ELF-1 (cell line): ENCODE data around the gene SERPINA12.
"Not testable (repeated sequence)": the region's sequence is repeated elsewhere in the genome, so short reads cannot be mapped to it uniquely, and the experiment has no call there.

ENCODE experiments used
- DNase-seq: peaks from one replicate; pipeline ENCODE4 v3.0.0-alpha.2; 2016; ENCODE audit warnings: low read depth, low spot score

SERPINA12 gene

GRCh38 chr14:94538070-94538740 lies 28.9 kb upstream of the SERPINA12 start:
- DNase-seq, result no peak

GRCh38 chr14:94536836-94537235 lies 27.6 kb upstream of the SERPINA12 start:
- no peak for DNase-seq

GRCh38 chr14:94535506-94535905 lies 26.2 kb upstream of the SERPINA12 start:
- no peak for DNase-seq

DNA sequence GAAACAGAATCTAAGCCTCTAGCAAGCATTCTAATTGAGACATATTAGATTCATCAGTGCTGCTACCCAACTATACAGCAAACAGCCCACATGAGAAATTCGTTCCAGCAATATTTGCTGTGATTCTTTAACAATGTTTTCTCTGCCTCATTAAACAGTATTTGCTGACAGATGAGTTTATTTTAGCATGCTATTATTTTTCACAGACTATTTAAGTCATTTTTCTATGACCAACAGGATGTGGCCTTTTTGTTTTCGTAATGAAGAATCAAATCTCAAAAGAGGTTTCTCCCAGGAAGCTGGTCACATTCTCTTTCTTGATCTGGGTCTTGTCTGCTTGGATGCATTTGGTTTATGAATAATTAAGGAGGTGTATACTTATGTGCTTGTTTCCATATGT lies 23.2 kb upstream of the SERPINA12 start:
- no peak for DNase-seq

GRCh38 chr14:94531187-94531586 lies 21.9 kb upstream of the SERPINA12 start:
- no peak for DNase-seq

- DNase-seq, result no peak
These were observed 14.8 kb upstream of the SERPINA12 start for GRCh38 chr14:94524093-94524492.

DNA sequence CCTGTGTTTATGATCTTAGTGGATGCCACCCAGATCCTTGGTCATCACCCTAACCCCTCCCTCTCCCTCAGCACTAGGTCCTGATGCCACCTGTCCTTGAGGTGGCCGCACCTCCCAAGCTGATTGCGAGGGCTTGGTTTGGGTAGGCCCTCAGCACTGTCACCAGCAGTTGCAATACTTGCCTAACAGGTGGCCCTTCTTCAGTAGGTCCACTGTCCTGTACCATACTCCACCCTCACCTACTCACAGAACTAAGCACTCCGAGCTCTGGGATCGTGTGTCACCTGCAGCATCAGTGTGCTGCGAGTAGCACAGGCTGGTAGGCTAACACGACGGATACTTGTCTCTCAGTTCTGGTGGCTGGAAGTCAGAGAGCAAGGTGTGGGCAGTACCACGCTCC lies 14.0 kb upstream of the SERPINA12 start:
- DNase-seq, result no peak

DNA sequence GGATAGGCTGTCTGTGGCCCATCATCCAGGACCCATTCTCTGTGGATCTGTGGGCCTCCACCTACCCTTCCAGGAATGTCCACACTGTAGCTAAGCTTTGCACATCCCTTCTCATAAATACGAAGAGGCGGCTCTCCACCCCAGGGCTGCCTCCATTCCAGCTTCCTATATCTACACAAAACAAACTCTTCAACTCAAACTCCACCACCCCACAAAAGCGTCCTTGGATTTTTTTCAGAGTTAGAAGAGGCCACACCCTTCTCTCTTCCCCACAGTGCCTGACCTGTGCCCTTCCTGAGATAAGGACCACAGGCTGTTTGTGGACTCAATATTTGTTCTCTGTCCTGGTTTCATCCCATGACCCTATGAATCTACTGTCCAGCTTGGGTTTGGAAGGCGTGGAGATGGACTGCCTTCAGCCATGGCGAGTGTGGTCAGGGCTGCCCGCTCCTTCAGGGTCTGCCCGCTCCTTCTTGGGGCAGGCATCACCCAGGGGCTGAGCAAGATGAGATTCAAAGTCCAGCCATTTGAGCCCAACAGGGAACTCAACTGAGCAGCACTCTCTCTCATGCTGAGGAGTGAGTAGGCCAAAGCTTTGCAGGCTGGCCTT lies 13.0 kb upstream of the SERPINA12 start:
- DNase-seq, result no peak

DNA sequence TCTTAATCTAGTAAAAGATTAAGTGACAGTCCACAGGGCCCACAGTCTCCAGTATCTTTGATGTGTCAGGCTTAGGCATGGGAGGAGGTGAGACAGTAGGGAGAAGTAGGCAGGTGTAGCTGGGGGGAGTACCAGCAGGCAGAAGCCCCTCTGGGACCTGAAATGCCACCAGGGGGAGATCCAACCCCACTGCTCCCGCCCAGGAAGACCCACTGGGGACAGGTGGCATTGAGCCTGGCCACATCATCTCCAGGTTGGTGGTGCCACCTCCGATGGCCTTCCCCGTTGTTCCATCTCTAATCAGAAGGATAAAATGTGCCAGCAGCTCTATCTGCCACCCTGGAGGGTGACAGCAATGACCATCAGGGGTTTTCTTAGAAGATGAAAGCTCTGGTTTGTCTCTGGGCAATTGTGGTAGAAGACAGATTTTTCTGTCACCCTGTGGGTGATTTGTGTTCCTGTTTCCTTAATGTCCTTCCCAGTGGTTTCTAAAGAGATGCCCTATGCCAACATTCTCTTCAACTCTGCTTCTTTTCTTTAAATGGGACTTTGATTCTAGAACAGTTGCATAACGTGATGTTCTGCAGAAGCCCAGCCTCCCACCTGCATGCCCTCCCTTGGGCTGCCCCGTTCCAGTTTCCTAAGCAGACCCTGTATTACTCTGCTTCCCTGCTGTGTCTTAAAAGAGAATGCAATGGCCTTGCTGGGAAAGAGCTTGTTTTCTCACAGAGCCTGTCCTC lies 12.3 kb upstream of the SERPINA12 start:
- DNase-seq, result no peak

GRCh38 chr14:94517641-94518257 lies 8.5 kb upstream of the SERPINA12 start:
- DNase-seq, result no peak

DNA sequence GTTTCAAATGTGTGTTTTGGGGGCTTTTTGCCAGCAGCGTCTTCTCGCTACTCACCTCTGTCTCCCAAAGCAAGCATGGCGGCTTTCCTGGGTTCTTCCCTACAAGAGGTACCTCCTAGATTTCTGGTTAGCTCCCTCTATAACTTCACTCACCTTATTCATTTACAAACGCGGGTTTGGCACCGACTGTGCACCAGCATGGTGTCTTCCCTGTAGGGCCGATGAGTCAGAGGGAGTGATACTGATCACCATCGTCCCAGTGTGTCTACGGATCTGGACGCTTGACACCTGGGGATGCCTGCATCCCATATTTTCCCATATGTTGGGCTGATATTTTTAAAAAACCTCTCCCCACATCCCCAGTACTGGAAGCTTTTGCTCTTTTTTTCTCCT lies 8.0 kb upstream of the SERPINA12 start:
- DNase-seq, result no peak

- no peak for DNase-seq
These were observed 6.6 kb upstream of the SERPINA12 start for GRCh38 chr14:94515856-94516255.

- no peak for DNase-seq
These were observed 6.2 kb upstream of the SERPINA12 start for GRCh38 chr14:94515426-94515825.

- no peak for DNase-seq
These were observed 5.1 kb upstream of the SERPINA12 start for GRCh38 chr14:94514351-94514750.

GRCh38 chr14:94510481-94510880 lies 1.2 kb upstream of the SERPINA12 start:
- DNase-seq, result not testable (repeated sequence)

DNA sequence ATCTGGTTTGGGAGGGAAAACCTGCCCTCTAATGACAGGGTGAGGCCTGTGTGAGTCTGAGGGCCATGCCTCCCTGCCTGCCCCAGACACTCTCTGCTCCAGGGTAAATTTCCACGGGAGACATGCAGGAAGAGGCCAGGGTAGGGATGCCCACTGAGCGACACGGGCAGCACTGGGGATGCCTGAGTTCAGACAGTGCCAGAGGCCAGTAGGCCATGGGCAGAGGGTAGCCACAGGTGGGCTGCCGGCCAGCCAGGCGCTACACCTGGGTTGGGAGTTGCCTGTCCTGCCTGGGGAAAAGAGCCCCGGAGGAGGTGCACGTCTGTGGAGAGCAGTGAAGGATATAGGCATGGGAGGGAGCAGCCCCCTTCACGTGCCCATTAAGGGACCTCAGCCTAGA lies 3.6 kb downstream of the SERPINA12 start:
- DNase-seq, result no peak

GRCh38 chr14:94505206-94505605 lies 4.1 kb downstream of the SERPINA12 start:
- no peak for DNase-seq

GRCh38 chr14:94501588-94502516 lies 7.4 kb downstream of the SERPINA12 start:
- DNase-seq, result no peak

- DNase-seq, result no peak
These were observed 9.0 kb downstream of the SERPINA12 start for GRCh38 chr14:94500264-94500663.

DNA sequence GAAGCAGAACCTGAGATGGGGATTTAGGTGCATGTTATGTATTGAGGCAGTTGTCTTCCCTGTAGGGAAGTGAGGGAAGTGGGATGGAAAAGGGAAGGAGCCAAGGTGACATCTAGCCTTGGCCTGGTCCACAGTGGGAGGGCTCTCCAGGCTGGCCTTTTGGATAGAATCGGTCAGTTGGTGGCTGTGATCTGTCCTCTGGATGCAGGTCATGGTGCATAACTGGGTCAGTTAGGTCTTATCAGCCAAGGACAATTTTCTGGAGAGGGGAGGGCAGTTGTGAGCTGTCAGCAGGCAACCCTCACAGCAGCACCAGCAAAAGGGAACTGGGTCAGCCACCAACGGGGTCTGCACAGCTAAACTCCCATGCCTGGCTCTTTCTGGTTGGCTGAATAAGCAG lies 9.6 kb downstream of the SERPINA12 start:
- DNase-seq, result no peak

- no peak for DNase-seq
These were observed 11.1 kb downstream of the SERPINA12 start for GRCh38 chr14:94498215-94498614.
